ENCODE measurements around the gene AK1. TPM values are rescaled to one million over a fixed set of nuclear protein-coding genes. Genes with fewer than 3 reads are reported as not detected.

Gene AK1
- total and polyA plus RNA-seq, 2 experiments from 2014 or later, result 16.2 to 35.5 TPM

DNA sequence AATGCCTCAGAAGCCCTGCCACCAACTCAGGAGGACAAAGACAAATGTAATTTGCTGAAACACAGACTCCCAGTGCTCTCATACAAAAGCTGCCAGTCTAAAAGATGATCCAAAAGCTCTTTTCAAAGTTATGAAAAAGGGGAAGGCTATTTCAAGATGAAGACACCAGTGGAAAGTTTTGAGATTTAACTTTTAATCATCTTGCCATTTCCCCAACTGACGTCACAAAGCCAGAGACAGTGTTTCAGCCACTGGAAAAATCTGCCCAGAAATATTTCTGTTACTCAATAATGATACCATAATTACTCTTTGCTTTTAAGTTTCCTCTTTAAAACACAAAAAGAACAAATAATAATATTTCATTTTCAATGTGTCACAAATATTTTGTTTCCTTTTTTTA is 43.9 kb downstream of the AK1 start:
- Histone ChIP-seq H4K20me1 (replicated peaks; ENCODE audit: insufficient read depth) (no peaks in the 10 kb centered on the region), H3K27ac (ENCODE audit: low read depth) (no peak overlapping the region), H3K27me3 (ENCODE audit: insufficient read depth) (no peaks in the 10 kb centered on the region), H3K4me2 (no peak overlapping the region), H3K9me2 (ENCODE audit: insufficient read depth) (no peaks in the 10 kb centered on the region), H3K4me3 (no peak overlapping the region), H3F3A (replicated peaks; ENCODE audit: low read depth) (peaks cover 8% of the 10 kb centered on the region), H3K4me1 (ENCODE audit: insufficient read depth) (peaks cover 7% of the 10 kb centered on the region), H3K36me3 (ENCODE audit: insufficient read depth) (no peaks in the 10 kb centered on the region; the same call in 1 of the 2 replicates), H2AFZ (peak overlapping the region; percentile 34; the same call in 1 of the 2 replicates), H3K79me2 (replicated peaks; ENCODE audit: insufficient read depth) (no peaks in the 10 kb centered on the region)
- peaks cover 15% of the 10 kb centered on the region for H3K4me1 Mint-ChIP-seq
- no peak overlapping the region for H3K4me3 Mint-ChIP-seq
- H3K36me3 Mint-ChIP-seq (ENCODE audit: low read depth), result no peaks in the 10 kb centered on the region
- TF ChIP-seq EZH2phosphoT487 (IDR thresholded peaks at IDR 0.05; ENCODE audit: unreplicated experiment) (no peak), ETS1 (IDR thresholded peaks at IDR 0.05) (no peak), CREB1 (CRISPR knock-in tag; IDR thresholded peaks at IDR 0.05; ENCODE audit: low read depth) (no peak)
- no peak overlapping the region for H3K27ac Mint-ChIP-seq
- DNase-seq (ENCODE audit: low spot score) (no peak), ATAC-seq (no peak)
- H3K27me3 Mint-ChIP-seq (ENCODE audit: insufficient read depth, low read depth, poor library complexity), result peaks cover 4% of the 10 kb centered on the region
- H3K9me3 Mint-ChIP-seq, result no peaks in the 10 kb centered on the region; the same call in 2 of the 3 replicates

DNA sequence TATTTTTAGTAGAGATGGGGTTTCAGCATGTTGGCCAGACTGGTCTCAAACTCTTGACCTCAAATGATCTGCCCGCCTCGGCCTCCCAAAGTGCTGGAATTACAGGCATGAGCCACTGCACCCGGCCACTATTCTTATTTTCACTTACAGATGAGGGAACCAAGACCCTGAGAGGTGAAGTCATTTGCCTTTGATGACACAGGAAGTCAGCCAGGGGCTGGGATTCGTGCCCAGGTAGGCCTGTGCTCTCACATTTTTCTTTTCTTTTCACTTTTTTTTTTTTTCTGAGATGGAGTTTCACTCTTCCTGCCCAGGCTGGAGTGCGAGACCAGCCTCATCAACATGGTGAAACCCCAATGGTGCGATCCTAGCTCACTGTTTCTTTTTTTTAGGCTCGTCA is 45.2 kb downstream of the AK1 start:
- no peaks in the 10 kb centered on the region; the same call in 2 of the 3 replicates for H3K9me3 Mint-ChIP-seq
- no peak overlapping the region for H2AFZ ChIP-seq
- peaks cover 8% of the 10 kb centered on the region for H3K4me1 ChIP-seq (ENCODE audit: insufficient read depth)
- H4K20me1 ChIP-seq (replicated peaks; ENCODE audit: insufficient read depth), result no peaks in the 10 kb centered on the region
- no peaks in the 10 kb centered on the region for H3K36me3 Mint-ChIP-seq (ENCODE audit: low read depth)
- H3K4me2 ChIP-seq, result no peak overlapping the region
- no peak overlapping the region for H3K4me3 Mint-ChIP-seq
- DNase-seq (ENCODE audit: low spot score) (no peak), ATAC-seq (no peak)
- no peak overlapping the region for H3K27ac ChIP-seq (ENCODE audit: low read depth)
- no peaks in the 10 kb centered on the region for H3K79me2 ChIP-seq (replicated peaks; ENCODE audit: insufficient read depth)
- H3K36me3 ChIP-seq (ENCODE audit: insufficient read depth), result no peaks in the 10 kb centered on the region; the same call in 1 of the 2 replicates
- peaks cover 8% of the 10 kb centered on the region for H3F3A ChIP-seq (replicated peaks; ENCODE audit: low read depth)
- H3K27me3 Mint-ChIP-seq (ENCODE audit: insufficient read depth, low read depth, poor library complexity), result peaks cover 9% of the 10 kb centered on the region
- no peak overlapping the region for H3K27ac Mint-ChIP-seq
- H3K9me2 ChIP-seq (ENCODE audit: insufficient read depth), result no peaks in the 10 kb centered on the region
- H3K27me3 ChIP-seq (ENCODE audit: insufficient read depth), result peaks cover 2% of the 10 kb centered on the region; the same call in 1 of the 2 replicates
- H3K4me1 Mint-ChIP-seq, result peaks cover 18% of the 10 kb centered on the region
- no peak overlapping the region for H3K4me3 ChIP-seq
- no peak for TF ChIP-seq ZNF462 (CRISPR knock-in tag; IDR thresholded peaks at IDR 0.05)
- TF ChIP-seq NANOG (IDR thresholded peaks at IDR 0.05; ENCODE audit: borderline replicate concordance), result no peak
- TF ChIP-seq STAT1 (IDR thresholded peaks at IDR 0.05; ENCODE audit: unreplicated experiment), result no peak
- no peak for TF ChIP-seq EZH2 (IDR thresholded peaks at IDR 0.05; ENCODE audit: low read depth, unreplicated experiment)
- TF ChIP-seq, protein P1, sequence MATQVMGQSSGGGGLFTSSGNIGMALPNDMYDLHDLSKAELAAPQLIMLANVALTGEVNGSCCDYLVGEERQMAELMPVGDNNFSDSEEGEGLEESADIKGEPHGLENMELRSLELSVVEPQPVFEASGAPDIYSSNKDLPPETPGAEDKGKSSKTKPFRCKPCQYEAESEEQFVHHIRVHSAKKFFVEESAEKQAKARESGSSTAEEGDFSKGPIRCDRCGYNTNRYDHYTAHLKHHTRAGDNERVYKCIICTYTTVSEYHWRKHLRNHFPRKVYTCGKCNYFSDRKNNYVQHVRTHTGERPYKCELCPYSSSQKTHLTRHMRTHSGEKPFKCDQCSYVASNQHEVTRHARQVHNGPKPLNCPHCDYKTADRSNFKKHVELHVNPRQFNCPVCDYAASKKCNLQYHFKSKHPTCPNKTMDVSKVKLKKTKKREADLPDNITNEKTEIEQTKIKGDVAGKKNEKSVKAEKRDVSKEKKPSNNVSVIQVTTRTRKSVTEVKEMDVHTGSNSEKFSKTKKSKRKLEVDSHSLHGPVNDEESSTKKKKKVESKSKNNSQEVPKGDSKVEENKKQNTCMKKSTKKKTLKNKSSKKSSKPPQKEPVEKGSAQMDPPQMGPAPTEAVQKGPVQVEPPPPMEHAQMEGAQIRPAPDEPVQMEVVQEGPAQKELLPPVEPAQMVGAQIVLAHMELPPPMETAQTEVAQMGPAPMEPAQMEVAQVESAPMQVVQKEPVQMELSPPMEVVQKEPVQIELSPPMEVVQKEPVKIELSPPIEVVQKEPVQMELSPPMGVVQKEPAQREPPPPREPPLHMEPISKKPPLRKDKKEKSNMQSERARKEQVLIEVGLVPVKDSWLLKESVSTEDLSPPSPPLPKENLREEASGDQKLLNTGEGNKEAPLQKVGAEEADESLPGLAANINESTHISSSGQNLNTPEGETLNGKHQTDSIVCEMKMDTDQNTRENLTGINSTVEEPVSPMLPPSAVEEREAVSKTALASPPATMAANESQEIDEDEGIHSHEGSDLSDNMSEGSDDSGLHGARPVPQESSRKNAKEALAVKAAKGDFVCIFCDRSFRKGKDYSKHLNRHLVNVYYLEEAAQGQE (IDR thresholded peaks at IDR 0.05; ENCODE audit: unreplicated experiment), result no peak
- no peak for TF ChIP-seq POLR2AphosphoS5 (IDR thresholded peaks at IDR 0.05; ENCODE audit: low read depth)
- no peak for TF ChIP-seq ETS1 (IDR thresholded peaks at IDR 0.05)
- no peak for TF ChIP-seq EZH2phosphoT487 (IDR thresholded peaks at IDR 0.05; ENCODE audit: unreplicated experiment)
- no peak for TF ChIP-seq JUNB (IDR thresholded peaks at IDR 0.05; ENCODE audit: unreplicated experiment)

Data from GM23338 (cell line).